Lower leg skin (tissue), 4 donors: ENCODE data around the gene PDZRN3. TPM values are rescaled to one million over a fixed set of nuclear protein-coding genes. Genes with fewer than 3 reads are reported as not detected.

Experiments
- DNase-seq, 2 donors: peaks; one replicate each; pipeline ENCODE4 v3.0.0-alpha.2; 2019; ENCODE audit warnings: low spot score in 2 of 2
- H3K4me3 ChIP-seq: fragments of 200-600 bp; sonication (generic); 2 replicates; pipeline ENCODE4 v1.5.1; 2017; ENCODE audit warnings: mild to moderate bottlenecking, low read depth; ENCODE audit not compliant: poor library complexity, severe bottlenecking
- CTCF ChIP-seq, 3 donors: fragments of 450-650 bp; IDR thresholded peaks; one replicate each; pipeline ENCODE4 v1.5.1; 2016; ENCODE audit warnings: antibody characterized with exemption in 3 of 3, mild to moderate bottlenecking in 3 of 3, moderate library complexity in 2 of 3
- POLR2A ChIP-seq, 2 donors: fragments of 450-650 bp; IDR thresholded peaks; one replicate each; pipeline ENCODE4 v1.6.1; 2016 to 2017; ENCODE audit warnings: antibody characterized with exemption in 2 of 2, mild to moderate bottlenecking in 1 of 2, moderate library complexity in 1 of 2
- WGBS, 2 donors: methylation state at CpG; one replicate each; pipeline ENCODE4 v1.1.5; 2018; 5-methylcytosine and 5-hydroxymethylcytosine counted together
- intact Hi-C: fragments of 100-400 bp; cut with DNase I; formaldehyde crosslinking; loops from one replicate; pipeline ENCODE4 v1.15.0; 2023; ENCODE audit warnings: low total_unique reads
- total RNA-seq, 4 donors: library from RNA; depleted of rRNA; stranded (reverse); fragments of >200 nt; gene quantifications; one replicate each; pipeline ENCODE4 v1.1.0, GENCODE V29; 2016

Gene PDZRN3
- total RNA-seq, 4 donors from 2014 or later: 9.7 to 29.9 (median 13.4) TPM

DNA sequence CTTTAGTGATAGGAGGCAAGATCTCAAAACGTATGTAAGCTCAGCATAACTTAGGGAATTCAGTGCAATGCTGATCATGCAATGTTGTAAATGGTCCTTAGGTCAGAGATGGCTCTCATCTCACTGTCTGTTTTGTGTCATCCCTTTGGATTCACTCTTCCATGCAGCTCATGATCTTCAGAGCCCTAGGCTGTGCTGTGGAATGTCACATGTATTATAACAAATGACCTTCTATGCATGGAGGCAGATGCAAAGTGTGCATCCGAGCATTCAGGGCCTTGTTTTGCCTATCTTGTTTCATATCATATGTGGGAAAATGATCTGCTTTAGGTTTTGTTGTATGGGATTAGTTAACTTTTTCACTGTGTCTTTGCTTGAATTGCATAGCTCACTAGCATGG lies 40.5 kb upstream of the PDZRN3 start:
- WGBS, 2 donors: 74 to 76% methylated on average over 2 of the region's 2 CpGs
- TF ChIP-seq CTCF (IDR thresholded peaks at IDR 0.05): no peak
- no peak for TF ChIP-seq POLR2A (IDR thresholded peaks at IDR 0.05)
- intact Hi-C loops: no loop called here
- no peak for DNase-seq
- H3K4me3 ChIP-seq: no peak overlapping the region

DNA sequence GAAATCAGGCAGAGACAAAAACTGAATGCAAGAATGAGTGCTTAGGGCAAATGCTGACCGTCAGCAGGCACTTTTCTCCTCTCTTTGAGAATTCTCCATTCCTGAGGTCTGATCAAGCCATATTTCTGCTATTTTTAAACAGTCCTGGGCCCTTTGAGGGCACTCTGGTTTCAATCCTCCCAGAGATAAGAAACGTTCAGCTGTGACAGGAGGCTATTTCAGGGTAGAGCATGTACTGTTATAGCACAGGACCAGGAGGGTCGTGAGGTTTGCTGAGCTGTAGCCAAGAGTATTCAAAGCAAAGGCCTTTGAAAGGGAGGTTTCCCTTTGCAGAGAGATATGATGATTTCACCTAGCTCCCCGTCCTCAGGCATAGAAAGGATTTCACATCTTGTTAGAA lies 39.6 kb upstream of the PDZRN3 start:
- DNase-seq: no peak
- H3K4me3 ChIP-seq: no peak overlapping the region
- TF ChIP-seq CTCF (IDR thresholded peaks at IDR 0.05) (no peak), POLR2A (IDR thresholded peaks at IDR 0.05) (no peak)
- intact Hi-C loops: no loop called here
- 55 to 65% methylated on average over 4 of the region's 4 CpGs for WGBS, 2 donors

DNA sequence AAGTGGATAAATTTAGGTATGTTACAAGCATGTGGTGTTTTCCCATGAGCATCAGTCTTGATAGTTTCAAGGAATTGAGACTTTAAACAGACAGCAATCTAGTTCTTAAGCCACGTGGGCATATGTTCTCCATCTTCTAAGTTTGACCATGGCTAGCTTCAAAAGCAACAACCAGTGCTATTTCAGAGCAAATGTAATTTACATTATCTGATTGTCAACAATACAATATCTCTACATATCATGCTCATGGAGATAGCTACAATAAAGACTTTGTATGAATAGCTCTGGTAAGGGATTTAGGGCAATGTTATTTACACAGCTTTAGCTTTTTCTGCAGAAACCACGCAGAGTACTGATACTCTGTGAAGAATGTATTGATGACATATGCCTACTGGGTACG lies 38.8 kb upstream of the PDZRN3 start:
- no peak for DNase-seq
- intact Hi-C loops: no loop called here
- TF ChIP-seq CTCF (IDR thresholded peaks at IDR 0.05): no peak
- TF ChIP-seq POLR2A (IDR thresholded peaks at IDR 0.05): no peak
- 83 to 90% methylated on average over 3 of the region's 3 CpGs for WGBS, 2 donors
- H3K4me3 ChIP-seq: no peak overlapping the region

DNA sequence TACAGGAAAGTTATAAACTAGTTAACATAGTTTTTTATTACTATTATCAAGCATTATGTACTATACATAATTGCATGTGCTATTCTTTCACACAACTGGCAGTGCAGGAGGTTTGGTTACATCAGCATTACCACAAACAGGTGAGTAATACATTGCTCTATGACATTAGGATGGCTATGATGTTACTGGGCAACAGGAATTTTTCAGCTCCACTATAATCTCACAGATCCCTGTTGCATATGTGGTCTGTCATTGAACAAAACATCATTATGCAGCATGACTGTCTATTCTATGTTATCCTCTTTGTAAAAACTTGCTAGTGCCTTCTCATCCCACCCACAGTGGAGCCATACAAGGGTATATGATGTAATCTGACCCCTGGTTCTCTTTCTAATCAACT lies 36.5 kb upstream of the PDZRN3 start:
- TF ChIP-seq CTCF (IDR thresholded peaks at IDR 0.05) (no peak), POLR2A (IDR thresholded peaks at IDR 0.05) (no peak)
- no peak overlapping the region for H3K4me3 ChIP-seq
- intact Hi-C loops: no loop called here
- no peak for DNase-seq

DNA sequence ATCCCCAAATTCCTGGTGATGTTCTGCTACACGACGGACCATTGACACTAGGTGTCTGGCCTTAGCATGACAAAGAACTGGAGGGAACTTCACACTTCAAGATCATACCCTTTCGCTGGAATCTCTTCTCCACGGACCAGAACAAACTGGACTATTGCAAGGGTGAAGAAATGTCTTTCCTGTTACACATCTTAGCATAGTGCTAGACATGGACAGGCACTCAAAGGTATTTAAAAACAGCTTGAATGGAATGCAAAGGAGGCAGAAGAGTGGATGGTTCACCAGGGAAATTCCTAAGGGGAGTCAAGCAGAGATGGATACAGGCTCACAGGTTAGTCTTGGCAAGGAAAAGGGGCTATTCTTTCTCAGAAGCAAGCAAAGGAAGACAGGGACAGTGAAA lies 33.5 kb upstream of the PDZRN3 start:
- no peak for DNase-seq
- H3K4me3 ChIP-seq: no peak overlapping the region
- intact Hi-C loops: no loop called here
- 79 to 80% methylated on average over 4 of the region's 4 CpGs for WGBS, 2 donors
- TF ChIP-seq POLR2A (IDR thresholded peaks at IDR 0.05) (no peak), CTCF (IDR thresholded peaks at IDR 0.05) (no peak)

- TF ChIP-seq CTCF (IDR thresholded peaks at IDR 0.05): no peak
- TF ChIP-seq POLR2A (IDR thresholded peaks at IDR 0.05): no peak
- H3K4me3 ChIP-seq: no peak overlapping the region
- no peak for DNase-seq
- intact Hi-C loops: no loop called here
Observed at GRCh38 chr3:73657186-73657585, 32.4 kb upstream of the PDZRN3 start.
